Left ventricle myocardium inferior (tissue), 1 donor: ENCODE measurements around the gene NRP2. TPM values are rescaled to one million over a fixed set of nuclear protein-coding genes. Genes with fewer than 3 reads are reported as not detected.

Experiments used
- DNase-seq: peaks from one replicate; pipeline ENCODE4 v3.0.0-alpha.2; 2020
- H3K27ac ChIP-seq: fragments of 200-600 bp; replicated peaks from 2 replicates; pipeline ENCODE4 v1.8.0; 2021
- H3K27me3 ChIP-seq: fragments of 200-600 bp; 2 replicates; pipeline ENCODE4 v1.8.0; 2021; ENCODE audit warnings: low read depth
- H3K36me3 ChIP-seq: fragments of 200-600 bp; 2 replicates; pipeline ENCODE4 v1.8.0; 2021
- H3K4me1 ChIP-seq: fragments of 200-600 bp; 2 replicates; pipeline ENCODE4 v1.8.0; 2021
- H3K4me3 ChIP-seq: fragments of 200-600 bp; 2 replicates; pipeline ENCODE4 v1.8.0; 2021; ENCODE audit warnings: mild to moderate bottlenecking, moderate library complexity
- H3K9me3 ChIP-seq: fragments of 200-600 bp; replicated peaks from 2 replicates; pipeline ENCODE4 v1.8.0; 2021
- intact Hi-C: fragments of 100-400 bp; cut with micrococcal nuclease; formaldehyde crosslinking; loops from one replicate; pipeline ENCODE4 v1.11.0; 2022
- total RNA-seq: library from RNA; stranded (reverse); fragmentation: NEBNext Ultra II Directional; extraction: Animal tissue kit (Norgen Biotek cat#: 25700); gene quantifications from one replicate; pipeline ENCODE4 v1.2.1, GENCODE V29; 2021
- TF ChIP-seq, protein P1 (sequence below): fragments of 200-600 bp; IDR thresholded peaks from 2 replicates; pipeline ENCODE4 v1.8.0; 2021; ENCODE audit warnings: antibody characterized with exemption, mild to moderate bottlenecking, borderline replicate concordance
- donor health status: DM: no; HTN: yes; CAD: no; lungs with severe emphysema.

The NRP2 gene
- total RNA-seq, 1 donor from 2014 or later: 7.6 TPM

DNA sequence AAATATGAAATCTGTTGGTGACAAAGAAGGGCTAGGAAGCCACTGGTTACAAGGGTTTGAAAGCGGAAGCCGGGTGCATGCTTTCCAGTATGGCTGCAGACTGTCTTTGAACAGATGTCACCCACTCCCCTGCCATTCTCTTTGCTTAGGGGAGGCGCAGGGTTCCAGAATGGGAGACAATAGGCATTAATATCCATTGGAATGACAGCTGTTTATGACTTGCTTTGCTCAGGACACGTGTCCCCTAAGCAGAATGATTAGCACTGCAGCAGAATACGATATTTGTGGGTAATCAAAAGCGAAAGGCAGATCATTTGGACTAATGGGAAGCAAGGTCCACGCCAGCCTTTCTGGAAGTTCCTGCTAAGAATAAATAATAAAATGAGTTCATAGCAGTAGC, 25.8 kb upstream of the NRP2 start:
- TF ChIP-seq, protein P1, sequence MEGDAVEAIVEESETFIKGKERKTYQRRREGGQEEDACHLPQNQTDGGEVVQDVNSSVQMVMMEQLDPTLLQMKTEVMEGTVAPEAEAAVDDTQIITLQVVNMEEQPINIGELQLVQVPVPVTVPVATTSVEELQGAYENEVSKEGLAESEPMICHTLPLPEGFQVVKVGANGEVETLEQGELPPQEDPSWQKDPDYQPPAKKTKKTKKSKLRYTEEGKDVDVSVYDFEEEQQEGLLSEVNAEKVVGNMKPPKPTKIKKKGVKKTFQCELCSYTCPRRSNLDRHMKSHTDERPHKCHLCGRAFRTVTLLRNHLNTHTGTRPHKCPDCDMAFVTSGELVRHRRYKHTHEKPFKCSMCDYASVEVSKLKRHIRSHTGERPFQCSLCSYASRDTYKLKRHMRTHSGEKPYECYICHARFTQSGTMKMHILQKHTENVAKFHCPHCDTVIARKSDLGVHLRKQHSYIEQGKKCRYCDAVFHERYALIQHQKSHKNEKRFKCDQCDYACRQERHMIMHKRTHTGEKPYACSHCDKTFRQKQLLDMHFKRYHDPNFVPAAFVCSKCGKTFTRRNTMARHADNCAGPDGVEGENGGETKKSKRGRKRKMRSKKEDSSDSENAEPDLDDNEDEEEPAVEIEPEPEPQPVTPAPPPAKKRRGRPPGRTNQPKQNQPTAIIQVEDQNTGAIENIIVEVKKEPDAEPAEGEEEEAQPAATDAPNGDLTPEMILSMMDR: no peak
- H3K4me3 ChIP-seq: no peak overlapping the region
- no peak overlapping the region for H3K27ac ChIP-seq
- DNase-seq: no peak
- H3K9me3 ChIP-seq: no peaks in the 10 kb centered on the region
- peaks cover 5% of the 10 kb centered on the region for H3K27me3 ChIP-seq
- H3K36me3 ChIP-seq: no peaks in the 10 kb centered on the region
- H3K4me1 ChIP-seq: peaks cover 7% of the 10 kb centered on the region
- intact Hi-C loops: no loop called here

DNA sequence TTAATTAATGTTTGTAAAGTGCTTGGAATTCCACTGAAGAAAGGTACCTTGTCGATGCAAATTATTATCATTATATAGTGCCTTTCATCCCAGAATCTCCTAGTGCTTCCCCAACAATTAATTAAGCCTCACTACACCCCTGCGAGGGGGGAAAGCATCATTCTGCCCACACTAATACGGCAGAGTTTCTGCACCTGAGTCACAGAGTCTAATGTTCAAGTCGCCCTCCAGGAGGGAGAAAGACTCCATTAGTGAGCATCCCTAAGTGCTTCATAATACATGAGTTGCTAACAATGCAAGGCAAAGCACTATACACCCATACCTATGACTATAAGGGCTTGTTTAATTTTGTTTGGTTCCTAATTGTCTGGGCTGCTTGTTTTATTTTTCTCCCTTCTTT, 25.4 kb upstream of the NRP2 start:
- intact Hi-C loops: no loop called here
- peaks cover 5% of the 10 kb centered on the region for H3K27me3 ChIP-seq
- no peak overlapping the region for H3K27ac ChIP-seq
- no peaks in the 10 kb centered on the region for H3K36me3 ChIP-seq
- peaks cover 7% of the 10 kb centered on the region for H3K4me1 ChIP-seq
- no peak overlapping the region for H3K4me3 ChIP-seq
- TF ChIP-seq, protein P1: no peak
- no peaks in the 10 kb centered on the region for H3K9me3 ChIP-seq
- DNase-seq: no peak

DNA sequence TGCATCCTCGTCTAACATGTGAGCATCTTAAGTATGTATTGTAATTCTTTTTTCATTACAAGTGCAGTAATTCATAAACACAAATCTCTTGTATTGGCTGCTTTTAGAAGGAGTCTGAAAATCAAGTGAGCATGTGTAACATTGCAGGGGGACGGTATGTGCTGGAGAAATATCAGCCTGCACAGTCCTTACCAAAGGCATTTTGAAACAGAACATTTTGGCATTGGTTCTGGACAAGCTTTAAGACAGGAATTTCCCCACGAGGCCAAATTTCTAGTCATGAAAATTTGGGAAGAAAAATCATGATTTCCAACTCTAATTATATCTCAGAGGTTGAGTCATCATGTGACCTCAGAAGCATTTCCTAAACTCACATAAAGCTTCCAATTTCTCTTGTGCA, 24.7 kb upstream of the NRP2 start:
- H3K9me3 ChIP-seq: no peaks in the 10 kb centered on the region
- H3K4me3 ChIP-seq: no peak overlapping the region
- H3K4me1 ChIP-seq: peaks cover 7% of the 10 kb centered on the region
- intact Hi-C loops: no loop called here
- H3K27ac ChIP-seq: no peak overlapping the region
- peaks cover 5% of the 10 kb centered on the region for H3K27me3 ChIP-seq
- no peak for DNase-seq
- TF ChIP-seq, protein P1: no peak
- H3K36me3 ChIP-seq: no peaks in the 10 kb centered on the region

DNA sequence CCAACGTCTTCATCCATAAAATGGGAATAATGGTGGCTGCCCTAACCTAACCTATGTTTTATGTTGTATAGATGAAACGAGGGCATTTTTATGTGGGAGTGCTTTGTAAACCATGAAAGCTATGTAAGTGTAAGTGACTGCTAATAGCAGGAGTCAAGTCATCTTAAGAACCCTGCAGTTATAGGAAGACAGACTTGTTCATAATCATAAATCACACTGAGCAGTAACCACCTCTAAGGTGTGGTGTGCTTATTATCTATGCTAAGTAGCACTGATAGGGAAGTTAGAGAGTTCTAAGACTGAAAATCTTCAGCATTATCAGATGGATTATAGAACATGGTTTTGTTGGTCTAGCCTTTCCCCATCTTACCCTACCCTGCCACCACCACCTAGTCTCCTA, 24.2 kb upstream of the NRP2 start:
- Histone ChIP-seq H3K27ac (no peak overlapping the region), H3K36me3 (no peaks in the 10 kb centered on the region), H3K27me3 (peaks cover 5% of the 10 kb centered on the region), H3K4me3 (no peak overlapping the region), H3K9me3 (no peaks in the 10 kb centered on the region), H3K4me1 (peaks cover 7% of the 10 kb centered on the region)
- intact Hi-C loops: no loop called here
- DNase-seq: no peak
- TF ChIP-seq, protein P1: no peak

DNA sequence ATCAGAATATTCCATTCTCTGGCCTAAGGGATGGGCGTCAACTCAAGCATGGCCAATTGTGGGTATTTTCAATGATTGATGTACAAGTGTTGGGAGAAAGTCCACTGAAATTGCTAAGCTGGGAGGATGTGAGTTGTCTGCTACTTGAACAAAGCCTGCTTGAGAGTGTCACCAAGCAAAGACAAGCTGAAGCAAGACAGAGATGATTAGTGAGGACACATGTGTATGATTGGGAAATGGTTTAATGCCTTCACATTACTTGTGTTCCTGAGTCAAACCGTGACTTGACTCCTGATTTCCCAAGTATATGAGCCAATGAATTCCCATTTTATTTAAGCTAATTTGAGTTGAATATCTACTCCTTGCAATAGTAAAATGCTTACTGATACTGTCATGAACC, 23.7 kb upstream of the NRP2 start:
- intact Hi-C loops: no loop called here
- no peak for DNase-seq
- Histone ChIP-seq H3K9me3 (no peaks in the 10 kb centered on the region), H3K4me3 (no peak overlapping the region), H3K27ac (no peak overlapping the region), H3K27me3 (peaks cover 5% of the 10 kb centered on the region), H3K36me3 (no peaks in the 10 kb centered on the region), H3K4me1 (peaks cover 7% of the 10 kb centered on the region)
- TF ChIP-seq, protein P1: no peak

DNA sequence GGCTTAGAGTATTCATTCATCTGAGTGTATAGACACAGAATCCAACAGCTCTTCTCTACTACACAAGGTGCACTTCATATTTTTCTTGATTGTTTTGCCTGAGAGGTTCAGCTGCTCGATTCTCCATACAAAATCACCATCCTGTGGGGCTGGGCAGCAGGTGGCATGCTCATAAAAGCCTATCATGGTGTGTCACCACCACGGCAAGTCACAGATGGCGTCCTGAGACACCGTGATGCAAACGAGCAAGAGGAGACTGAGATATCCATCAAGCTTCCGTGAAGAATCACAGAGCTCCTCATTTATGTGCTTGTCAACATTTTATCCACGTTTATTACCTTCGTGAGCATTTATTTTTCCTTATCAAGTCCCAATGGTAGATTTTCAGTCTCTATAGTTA, 22.4 kb upstream of the NRP2 start:
- TF ChIP-seq, protein P1: no peak
- intact Hi-C loops: no loop called here
- Histone ChIP-seq H3K27ac (no peak overlapping the region), H3K27me3 (peaks cover 4% of the 10 kb centered on the region), H3K36me3 (no peaks in the 10 kb centered on the region), H3K4me3 (no peak overlapping the region), H3K9me3 (no peaks in the 10 kb centered on the region), H3K4me1 (peaks cover 7% of the 10 kb centered on the region)
- DNase-seq: no peak
